ENCODE results near the gene IL36B.

DNA sequence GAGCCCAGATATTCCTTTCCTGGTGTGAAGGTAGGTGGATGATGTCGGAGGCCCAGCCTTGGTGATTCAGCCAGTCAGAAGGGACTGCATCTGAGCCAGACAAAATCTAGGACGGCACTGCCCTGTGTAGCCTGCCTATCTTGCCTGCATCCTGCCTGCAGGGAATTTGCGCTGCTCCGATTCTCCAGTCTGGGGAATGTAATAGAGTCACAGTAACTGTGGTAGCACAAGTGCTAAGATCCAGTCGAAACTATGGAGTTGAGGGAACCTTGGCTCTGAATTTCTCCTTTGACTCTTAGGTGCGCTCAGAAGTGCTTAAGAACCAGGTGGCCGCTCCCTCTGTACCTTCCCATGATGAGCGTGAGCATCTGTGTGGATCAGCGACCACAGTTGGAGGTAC is 15.9 kb downstream of the IL36B start:
- TF ChIP-seq, protein P1, sequence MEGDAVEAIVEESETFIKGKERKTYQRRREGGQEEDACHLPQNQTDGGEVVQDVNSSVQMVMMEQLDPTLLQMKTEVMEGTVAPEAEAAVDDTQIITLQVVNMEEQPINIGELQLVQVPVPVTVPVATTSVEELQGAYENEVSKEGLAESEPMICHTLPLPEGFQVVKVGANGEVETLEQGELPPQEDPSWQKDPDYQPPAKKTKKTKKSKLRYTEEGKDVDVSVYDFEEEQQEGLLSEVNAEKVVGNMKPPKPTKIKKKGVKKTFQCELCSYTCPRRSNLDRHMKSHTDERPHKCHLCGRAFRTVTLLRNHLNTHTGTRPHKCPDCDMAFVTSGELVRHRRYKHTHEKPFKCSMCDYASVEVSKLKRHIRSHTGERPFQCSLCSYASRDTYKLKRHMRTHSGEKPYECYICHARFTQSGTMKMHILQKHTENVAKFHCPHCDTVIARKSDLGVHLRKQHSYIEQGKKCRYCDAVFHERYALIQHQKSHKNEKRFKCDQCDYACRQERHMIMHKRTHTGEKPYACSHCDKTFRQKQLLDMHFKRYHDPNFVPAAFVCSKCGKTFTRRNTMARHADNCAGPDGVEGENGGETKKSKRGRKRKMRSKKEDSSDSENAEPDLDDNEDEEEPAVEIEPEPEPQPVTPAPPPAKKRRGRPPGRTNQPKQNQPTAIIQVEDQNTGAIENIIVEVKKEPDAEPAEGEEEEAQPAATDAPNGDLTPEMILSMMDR (IDR thresholded peaks at IDR 0.05 in 8 of 11, conservative IDR thresholded peaks at IDR 0.05 in 3 of 11): no peak
- TF ChIP-seq POLR2AphosphoS5 (IDR thresholded peaks at IDR 0.05) (no peak), POLR2A (IDR thresholded peaks at IDR 0.05) (no peak)

Data from spleen (tissue), 7 donors.